COLO829 (cell line): ENCODE data around the gene SETD9.

Source experiments
- DNase-seq: peaks from one replicate; pipeline ENCODE4 v3.0.0; 2012; ENCODE audit warnings: low spot score

The SETD9 gene

DNA sequence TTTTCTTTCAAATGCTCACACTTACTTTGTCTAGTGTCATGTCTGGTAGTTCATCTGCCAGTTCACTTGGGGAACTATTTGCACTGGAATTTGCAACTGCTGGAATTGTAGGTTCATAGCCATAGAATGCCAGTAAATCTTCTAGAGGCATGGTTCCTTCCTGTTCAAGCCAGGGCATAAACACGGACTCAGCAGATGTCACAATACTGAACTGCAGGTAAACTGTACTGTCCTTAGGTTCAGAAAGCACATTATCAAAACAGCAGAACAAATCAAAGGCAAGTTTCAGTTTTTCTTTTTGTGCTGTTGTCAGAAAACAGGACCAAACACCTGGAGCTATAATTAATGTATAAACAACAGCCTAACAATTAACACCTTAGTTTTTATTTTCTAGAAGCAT is 29.5 kb downstream of the SETD9 start:
- no peak for DNase-seq

DNA sequence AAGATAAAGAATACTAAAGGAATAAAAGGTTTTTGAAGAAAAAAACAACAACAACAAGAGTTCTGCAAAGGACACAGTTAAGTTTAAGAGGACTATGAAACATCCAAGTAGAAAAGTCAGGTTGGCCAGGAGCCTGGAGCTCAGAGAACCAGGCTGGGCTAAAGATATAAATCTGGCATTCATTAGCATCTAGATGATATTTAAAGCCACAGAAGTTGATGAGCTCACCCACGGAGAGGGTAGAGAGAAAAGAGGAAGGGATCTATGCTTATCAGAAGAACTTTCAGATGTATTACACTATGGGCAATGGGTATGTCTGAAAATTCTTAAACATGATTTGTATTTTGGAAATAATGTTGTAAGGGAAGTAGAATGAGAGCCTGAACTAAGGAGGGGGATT is 32.6 kb downstream of the SETD9 start:
- no peak for DNase-seq

DNA sequence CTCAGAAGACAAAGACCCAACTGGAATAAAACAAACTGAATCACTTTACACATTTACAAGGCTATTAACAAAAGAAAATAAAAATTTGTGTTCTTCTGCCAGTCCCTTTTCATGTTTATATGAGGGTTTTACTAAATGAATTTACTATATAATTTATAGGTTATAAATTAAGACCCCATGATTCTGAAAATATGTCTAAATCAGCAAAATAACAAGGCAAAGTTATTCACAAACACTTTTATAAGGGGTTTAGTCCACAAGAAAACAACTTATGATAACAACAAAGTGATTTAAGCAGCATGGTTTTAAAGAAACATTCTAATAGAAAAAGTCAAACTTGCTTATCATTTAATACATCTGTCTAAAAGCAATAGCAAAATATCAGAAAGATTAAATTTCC is 37.7 kb downstream of the SETD9 start:
- no peak for DNase-seq

DNA sequence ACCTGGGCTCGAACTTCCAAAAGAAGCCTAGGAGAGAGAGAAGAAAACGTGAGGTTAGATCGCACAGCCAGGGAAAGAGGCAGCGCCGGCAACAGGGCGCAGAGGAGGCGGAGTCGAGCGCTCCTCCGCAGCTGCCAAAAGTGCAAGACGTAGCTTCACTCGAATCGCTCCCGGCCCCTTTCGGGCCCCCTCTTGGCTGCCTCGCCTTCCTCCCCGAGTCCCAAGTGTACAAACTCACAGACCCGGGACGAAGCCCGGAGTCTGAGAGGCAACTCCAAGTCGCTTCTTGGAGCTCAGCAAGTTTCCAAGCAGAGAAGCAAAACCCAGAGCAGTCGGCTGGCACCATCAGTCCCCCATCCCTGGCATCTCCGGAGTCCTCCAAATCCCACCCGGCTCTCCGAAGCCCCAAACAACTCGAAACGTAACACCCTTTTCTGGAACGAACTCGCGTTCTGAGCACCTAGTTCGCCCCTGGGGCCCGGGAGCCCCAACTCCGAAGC is 41.3 kb downstream of the SETD9 start:
- DNase-seq: peak; percentile 17

DNA sequence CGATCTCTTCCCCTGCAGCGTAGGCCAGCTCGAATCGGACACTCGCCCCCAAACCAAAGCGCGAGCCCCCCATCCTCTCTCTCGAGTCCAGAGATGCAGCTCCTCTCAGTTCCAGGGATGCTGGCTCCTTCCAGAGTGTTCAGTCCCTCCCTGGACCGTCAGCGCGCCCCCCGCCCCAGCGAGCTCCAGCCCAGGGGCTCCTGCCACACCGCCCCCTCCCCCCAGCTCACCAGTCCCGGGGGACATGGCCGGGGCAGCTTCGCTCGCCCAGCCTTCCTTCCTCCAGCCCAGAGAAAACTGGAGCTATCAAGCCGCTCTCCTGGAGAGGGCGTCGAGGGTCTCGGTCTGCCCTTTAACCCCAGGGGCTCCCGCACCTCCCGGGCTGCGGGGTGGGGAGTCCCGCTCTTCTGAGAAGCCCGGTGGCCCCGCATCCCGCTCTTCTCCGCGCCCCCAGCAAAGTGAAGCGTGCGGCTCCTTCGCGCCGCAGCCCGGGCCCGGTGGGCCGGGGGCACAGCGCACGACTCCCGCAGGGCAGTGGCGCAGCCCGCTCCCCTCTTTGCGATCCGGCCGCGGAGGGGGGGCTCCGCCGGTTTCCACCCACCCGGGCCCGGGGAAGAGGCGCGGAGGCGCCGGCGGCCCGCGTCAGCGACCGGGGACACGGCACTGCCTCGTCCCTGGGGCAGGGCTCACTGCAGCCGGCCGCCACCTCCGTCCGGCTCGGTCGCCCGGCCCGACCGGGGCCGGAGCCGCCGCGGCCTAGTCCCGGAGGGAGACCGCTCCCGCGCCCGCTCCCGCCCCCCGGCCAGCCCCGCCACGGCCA is 41.9 kb downstream of the SETD9 start:
- DNase-seq: no peak

DNA sequence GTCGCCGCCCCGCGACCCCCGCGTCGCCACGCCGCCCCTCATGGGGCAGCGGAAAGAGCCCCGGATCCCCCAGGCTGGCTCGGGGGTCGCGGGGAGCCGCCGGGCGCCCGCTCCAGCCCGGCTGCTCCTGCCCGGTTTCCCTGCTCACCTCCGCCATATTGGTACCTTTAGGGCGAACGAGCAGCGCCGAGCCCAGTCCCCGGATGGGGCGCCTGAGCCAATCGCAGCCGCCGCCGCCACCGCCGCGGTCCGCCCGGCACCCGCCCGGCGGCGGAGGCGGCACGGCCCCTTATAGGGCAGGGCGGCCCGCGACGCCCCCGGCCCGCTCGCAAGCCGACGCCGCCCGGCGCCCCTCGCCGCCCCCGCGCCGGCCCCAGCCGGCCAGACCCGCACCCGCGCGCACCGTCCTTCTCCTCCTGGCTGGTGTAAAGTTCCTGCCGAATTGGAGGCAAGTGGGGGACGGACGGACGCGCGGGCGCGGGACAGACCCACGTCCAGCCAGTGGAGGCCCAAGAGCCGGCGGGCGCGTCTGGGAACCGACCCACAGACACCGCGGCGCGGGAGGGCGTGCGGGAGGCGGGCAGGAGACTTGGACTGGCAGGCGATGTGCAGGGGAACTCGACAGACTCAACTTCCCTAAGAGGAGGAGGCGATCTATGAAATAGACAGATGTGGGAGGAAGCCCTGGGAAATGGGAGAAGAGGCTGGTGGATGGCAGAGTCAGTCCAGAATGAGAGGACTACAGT is 42.7 kb downstream of the SETD9 start, which contains the start of gene MIER3:
TSS of gene MIER3 (minus strand) at position 178 of the 746 bp plus-strand sequence. CDS start at position 157, 21 bp downstream.
- DNase-seq: peak; percentile 50

DNA sequence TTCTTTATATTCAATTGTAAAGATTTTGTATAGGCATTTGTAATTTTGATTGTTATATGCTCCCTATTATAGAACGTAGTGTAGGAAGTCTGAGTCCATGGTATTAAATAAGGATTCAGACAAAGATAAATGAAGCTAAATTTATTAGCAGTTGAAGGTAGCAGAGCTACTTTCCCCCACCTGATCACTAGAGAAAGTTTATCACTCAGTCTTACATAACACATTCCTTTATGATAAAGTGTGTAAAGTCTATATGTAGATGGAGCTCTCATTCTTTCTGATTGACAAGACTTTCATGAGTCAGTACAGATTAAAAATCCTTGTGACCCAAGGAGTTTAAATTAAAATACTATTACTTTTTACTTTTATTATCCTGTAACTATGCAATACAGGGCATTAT is 44.9 kb downstream of the SETD9 start:
- no peak for DNase-seq

DNA sequence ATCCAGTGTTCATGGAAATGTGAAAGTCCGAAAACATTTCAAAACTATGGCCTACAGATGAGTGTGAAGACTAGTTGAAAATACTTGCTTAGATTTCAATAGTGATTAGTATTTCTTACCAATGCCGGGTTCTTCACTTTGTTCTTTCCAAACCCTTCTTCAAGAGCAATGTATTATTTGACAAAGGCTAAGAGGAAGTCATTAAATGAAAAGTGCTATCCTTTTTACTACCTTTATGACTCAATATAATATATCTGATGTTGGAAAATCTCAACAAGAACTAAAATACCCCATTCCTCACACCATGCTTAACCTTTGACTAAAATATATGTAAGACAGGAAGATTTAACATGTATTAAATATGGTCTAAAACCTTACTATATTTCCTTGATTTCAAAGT is 49.2 kb downstream of the SETD9 start:
- DNase-seq: no peak

DNA sequence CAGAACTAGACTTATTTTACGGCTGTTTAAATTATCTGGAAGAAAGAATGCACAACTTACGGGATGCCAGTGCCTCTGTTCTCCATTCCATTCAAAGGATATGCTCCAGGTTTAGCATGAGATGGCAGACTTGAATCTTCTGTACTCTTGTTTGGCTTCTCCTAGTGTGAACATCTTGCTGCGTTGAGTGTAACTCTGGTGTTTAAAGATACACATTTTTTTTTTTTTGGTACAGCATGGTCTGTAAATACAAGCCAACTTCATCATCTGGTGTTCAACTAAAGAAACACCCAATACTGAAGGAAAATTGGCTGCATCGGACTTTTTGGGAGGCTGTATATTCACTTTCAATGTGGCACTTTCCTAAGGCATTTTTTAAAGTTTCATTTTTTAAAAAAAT is 49.9 kb downstream of the SETD9 start:
- DNase-seq: no peak

DNA sequence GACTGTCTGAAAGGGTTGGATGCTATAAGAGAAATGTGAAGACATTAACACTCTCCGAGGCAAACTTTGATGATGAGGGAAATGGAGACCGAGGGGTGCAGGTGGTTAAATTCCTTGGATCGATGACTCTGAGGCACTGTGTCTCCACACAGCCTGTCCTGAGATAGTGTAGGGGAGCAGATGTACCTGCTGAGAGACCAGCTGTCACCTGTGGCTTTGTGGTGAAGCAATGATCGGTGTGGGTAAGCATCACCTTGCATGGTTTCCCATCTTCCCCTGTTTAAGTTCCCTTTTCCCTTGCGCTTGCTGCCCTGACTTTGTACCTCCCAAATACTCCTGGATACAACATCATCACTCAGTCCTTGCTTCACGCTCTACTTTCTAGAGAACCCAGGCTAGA is 52.4 kb downstream of the SETD9 start:
- no peak for DNase-seq

DNA sequence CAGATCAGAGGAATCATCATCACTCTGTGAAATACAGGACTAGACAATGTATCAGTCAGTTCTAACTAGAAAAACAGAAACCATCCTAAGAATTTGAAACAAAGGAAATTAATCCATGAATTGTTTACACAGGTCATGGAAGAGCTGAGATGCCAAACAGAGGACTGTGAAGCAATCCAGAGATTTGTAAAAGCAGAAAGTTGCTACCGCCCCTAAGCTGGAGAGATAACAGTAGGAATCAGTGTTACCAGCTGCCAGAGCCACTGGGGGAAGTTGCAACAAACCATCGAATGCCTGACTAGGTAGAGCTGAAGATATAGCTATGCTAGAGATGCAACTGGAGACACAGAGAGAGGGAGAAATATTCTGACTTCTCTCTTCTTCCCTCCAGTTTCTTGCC is 52.9 kb downstream of the SETD9 start:
- no peak for DNase-seq

DNA sequence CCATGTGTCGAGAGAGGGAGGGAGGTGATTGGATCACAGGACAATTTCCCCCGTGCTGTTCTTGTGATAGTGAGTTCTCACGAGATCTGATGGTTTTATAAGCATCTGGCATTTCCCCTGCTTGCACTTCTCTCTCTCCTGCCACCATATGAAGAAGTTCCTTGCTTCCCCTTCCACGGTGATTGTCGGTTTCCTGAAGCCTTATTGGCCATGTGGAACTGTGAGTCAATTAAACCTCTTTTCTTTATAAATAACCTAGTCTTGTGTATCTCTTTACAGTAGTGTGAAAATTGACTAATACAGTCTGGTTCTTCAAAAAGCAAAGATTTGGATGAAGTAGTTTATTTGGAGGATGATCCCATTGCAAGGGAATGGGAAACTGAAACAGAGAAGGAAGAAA is 53.9 kb downstream of the SETD9 start:
- DNase-seq: no peak

DNA sequence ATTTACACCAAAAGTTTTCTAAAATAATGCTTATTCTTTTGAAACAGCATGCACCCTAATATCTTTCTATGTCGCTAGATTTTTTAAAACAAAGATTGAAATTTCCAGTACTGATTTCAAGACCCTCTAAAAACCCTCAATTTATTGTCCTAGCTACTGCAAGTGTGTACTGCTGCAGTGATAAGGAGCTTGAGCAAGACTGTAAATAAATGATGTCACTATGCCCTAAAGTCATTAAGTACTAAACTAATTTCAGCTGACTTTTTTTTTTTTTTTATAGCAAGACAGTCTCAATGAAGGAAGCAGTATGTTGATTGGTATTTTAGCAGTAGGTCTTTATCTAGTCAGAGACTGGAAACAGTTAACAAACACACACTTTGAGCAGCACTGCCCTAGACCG is 54.8 kb downstream of the SETD9 start:
- no peak for DNase-seq
